ENCODE measurements around the gene OPN1SW. TPM values are rescaled to one million over a fixed set of nuclear protein-coding genes. Genes with fewer than 3 reads are reported as not detected.

Gene OPN1SW
- total RNA-seq, 2 donors from 2014 or later: not detected

GRCh38 chr7:128739048-128739962 is 36.3 kb downstream of the OPN1SW start, which contains the start of gene CALU:
Gene CALU (plus strand): TSS chr7:128739359. CDS start chr7:128748584, 9,225 bp downstream.
- peak; percentile 98 for ATAC-seq (replicated peaks)
- peak within 1 kb of the TSS; percentile 93 for H3K4me3 Mint-ChIP-seq
- H3K27me3 Mint-ChIP-seq: peaks cover 3% of the 10 kb centered on the region
- H3K36me3 Mint-ChIP-seq (ENCODE audit: low read depth): peaks cover 19% of the 10 kb centered on the region
- H3K27ac Mint-ChIP-seq: peak within 1 kb of the TSS; percentile 93
- H3K9me3 Mint-ChIP-seq: no peaks in the 10 kb centered on the region
- peaks cover 20% of the 10 kb centered on the region for H3K4me1 Mint-ChIP-seq

GRCh38 chr7:128738570-128739047 is 37.0 kb downstream of the OPN1SW start:
- Mint-ChIP-seq H3K9me3 (no peaks in the 10 kb centered on the region), H3K36me3 (ENCODE audit: low read depth) (peaks cover 14% of the 10 kb centered on the region), H3K4me1 (peaks cover 17% of the 10 kb centered on the region), H3K27me3 (peaks cover 3% of the 10 kb centered on the region), H3K27ac (peak overlapping the region; percentile 93), H3K4me3 (peak overlapping the region; percentile 93)
- peak; percentile 32 for ATAC-seq (replicated peaks)

GRCh38 chr7:128737867-128738385 is 37.7 kb downstream of the OPN1SW start:
- no peaks in the 10 kb centered on the region for H3K9me3 Mint-ChIP-seq
- H3K4me1 Mint-ChIP-seq: peaks cover 17% of the 10 kb centered on the region
- peak overlapping the region; percentile 93 for H3K4me3 Mint-ChIP-seq

GRCh38 chr7:128737441-128737840 is 38.2 kb downstream of the OPN1SW start:
- Mint-ChIP-seq H3K36me3 (ENCODE audit: low read depth) (peaks cover 13% of the 10 kb centered on the region), H3K27me3 (peaks cover 3% of the 10 kb centered on the region), H3K9me3 (no peaks in the 10 kb centered on the region), H3K27ac (no peak overlapping the region), H3K4me3 (no peak overlapping the region), H3K4me1 (peaks cover 16% of the 10 kb centered on the region)
- ATAC-seq (replicated peaks): no peak

More at GRCh38 chr7:128737867-128738385, 37.7 kb downstream of the OPN1SW start:
- H3K27ac Mint-ChIP-seq: peak overlapping the region; percentile 93
- no peak for ATAC-seq (replicated peaks)
- peaks cover 14% of the 10 kb centered on the region for H3K36me3 Mint-ChIP-seq (ENCODE audit: low read depth)
- H3K27me3 Mint-ChIP-seq: peaks cover 3% of the 10 kb centered on the region

GRCh38 chr7:128735436-128735835 is 40.2 kb downstream of the OPN1SW start:
- H3K4me3 Mint-ChIP-seq: no peak overlapping the region
- no peak for ATAC-seq (replicated peaks)
- peaks cover 10% of the 10 kb centered on the region for H3K36me3 Mint-ChIP-seq (ENCODE audit: low read depth)
- H3K27me3 Mint-ChIP-seq: peaks cover 13% of the 10 kb centered on the region
- H3K27ac Mint-ChIP-seq: no peak overlapping the region
- no peaks in the 10 kb centered on the region for H3K9me3 Mint-ChIP-seq
- H3K4me1 Mint-ChIP-seq: peaks cover 4% of the 10 kb centered on the region

GRCh38 chr7:128734890-128735289 is 40.7 kb downstream of the OPN1SW start:
- Mint-ChIP-seq H3K9me3 (no peaks in the 10 kb centered on the region), H3K27ac (no peak overlapping the region), H3K27me3 (peaks cover 13% of the 10 kb centered on the region), H3K4me1 (peaks cover 4% of the 10 kb centered on the region), H3K4me3 (no peak overlapping the region), H3K36me3 (ENCODE audit: low read depth) (peaks cover 8% of the 10 kb centered on the region)
- no peak for ATAC-seq (replicated peaks)

GRCh38 chr7:128733278-128733645 is 42.3 kb downstream of the OPN1SW start:
- no peaks in the 10 kb centered on the region for H3K36me3 Mint-ChIP-seq (ENCODE audit: low read depth)
- no peaks in the 10 kb centered on the region for H3K4me1 Mint-ChIP-seq
- no peaks in the 10 kb centered on the region for H3K9me3 Mint-ChIP-seq
- H3K27ac Mint-ChIP-seq: no peak overlapping the region
- ATAC-seq (replicated peaks): no peak
- H3K4me3 Mint-ChIP-seq: no peak overlapping the region
- H3K27me3 Mint-ChIP-seq: peaks cover 13% of the 10 kb centered on the region

GRCh38 chr7:128732521-128733277 is 42.9 kb downstream of the OPN1SW start:
- Mint-ChIP-seq H3K4me1 (no peaks in the 10 kb centered on the region), H3K9me3 (no peaks in the 10 kb centered on the region), H3K27ac (no peak overlapping the region), H3K36me3 (ENCODE audit: low read depth) (no peaks in the 10 kb centered on the region), H3K4me3 (no peak overlapping the region), H3K27me3 (peaks cover 15% of the 10 kb centered on the region)
- ATAC-seq (replicated peaks): no peak

GRCh38 chr7:128731184-128731583 is 44.4 kb downstream of the OPN1SW start:
- H3K9me3 Mint-ChIP-seq: no peaks in the 10 kb centered on the region
- no peak overlapping the region for H3K4me3 Mint-ChIP-seq
- no peak overlapping the region for H3K27ac Mint-ChIP-seq
- no peaks in the 10 kb centered on the region for H3K4me1 Mint-ChIP-seq
- peaks cover 27% of the 10 kb centered on the region for H3K27me3 Mint-ChIP-seq
- H3K36me3 Mint-ChIP-seq (ENCODE audit: low read depth): no peaks in the 10 kb centered on the region
- ATAC-seq (replicated peaks): no peak

- no peaks in the 10 kb centered on the region for H3K36me3 Mint-ChIP-seq (ENCODE audit: low read depth)
- ATAC-seq (replicated peaks): no peak
- no peaks in the 10 kb centered on the region for H3K9me3 Mint-ChIP-seq
- H3K4me1 Mint-ChIP-seq: no peaks in the 10 kb centered on the region
- peaks cover 31% of the 10 kb centered on the region for H3K27me3 Mint-ChIP-seq
- H3K4me3 Mint-ChIP-seq: no peak overlapping the region
- H3K27ac Mint-ChIP-seq: no peak overlapping the region
Measured at GRCh38 chr7:128729494-128729893, 46.1 kb downstream of the OPN1SW start.

GRCh38 chr7:128728598-128728997 is 47.0 kb downstream of the OPN1SW start:
- H3K27ac Mint-ChIP-seq: no peak overlapping the region
- H3K9me3 Mint-ChIP-seq: no peaks in the 10 kb centered on the region
- H3K4me1 Mint-ChIP-seq: no peaks in the 10 kb centered on the region
- ATAC-seq (replicated peaks): no peak
- no peaks in the 10 kb centered on the region for H3K36me3 Mint-ChIP-seq (ENCODE audit: low read depth)
- no peak overlapping the region for H3K4me3 Mint-ChIP-seq
- H3K27me3 Mint-ChIP-seq: peaks cover 33% of the 10 kb centered on the region

- Mint-ChIP-seq H3K36me3 (ENCODE audit: low read depth) (no peaks in the 10 kb centered on the region), H3K4me3 (no peak overlapping the region), H3K27ac (no peak overlapping the region), H3K27me3 (peaks cover 33% of the 10 kb centered on the region), H3K4me1 (no peaks in the 10 kb centered on the region), H3K9me3 (no peaks in the 10 kb centered on the region)
- no peak for ATAC-seq (replicated peaks)
Measured at GRCh38 chr7:128727239-128727638, 48.4 kb downstream of the OPN1SW start.

GRCh38 chr7:128726737-128727072 is 48.9 kb downstream of the OPN1SW start:
- Mint-ChIP-seq H3K27me3 (peaks cover 31% of the 10 kb centered on the region), H3K4me3 (no peak overlapping the region), H3K36me3 (ENCODE audit: low read depth) (no peaks in the 10 kb centered on the region), H3K27ac (no peak overlapping the region), H3K4me1 (no peaks in the 10 kb centered on the region), H3K9me3 (no peaks in the 10 kb centered on the region)
- ATAC-seq (replicated peaks): no peak

- no peaks in the 10 kb centered on the region for H3K4me1 Mint-ChIP-seq
- no peak overlapping the region for H3K27ac Mint-ChIP-seq
- no peak overlapping the region for H3K4me3 Mint-ChIP-seq
- no peak for ATAC-seq (replicated peaks)
- H3K27me3 Mint-ChIP-seq: peaks cover 26% of the 10 kb centered on the region
- H3K36me3 Mint-ChIP-seq (ENCODE audit: low read depth): no peaks in the 10 kb centered on the region
- no peaks in the 10 kb centered on the region for H3K9me3 Mint-ChIP-seq
Measured at GRCh38 chr7:128726059-128726736, 49.4 kb downstream of the OPN1SW start.

All from activated T-helper 17 cell treated with anti-CD3 and anti-CD28 coated beads, Interleukin-2, amount 50 U/mL, for 72 hours (primary cell).